GM12878 (cell line): ENCODE data around the gene FGB.

Source experiments
- CEBPB ChIP-seq, 2 experiments: fragments of 150-350 bp in 1 of 2; IDR thresholded peaks; 2 replicates each; pipeline ENCODE4 v1.6.1; 2012 to 2014; ENCODE audit warnings: low read depth in 2 of 2, low read length in 2 of 2, borderline replicate concordance in 1 of 2, inconsistent platforms in 1 of 2
- CHD2 ChIP-seq: IDR thresholded peaks from 2 replicates; pipeline ENCODE4 v1.6.1; 2011; ENCODE audit warnings: low read depth, low read length, improper control_type of control experiment, borderline replicate concordance
- CREB1 ChIP-seq: IDR thresholded peaks from 2 replicates; pipeline ENCODE4 v1.6.1; 2012; ENCODE audit warnings: low read depth, mild to moderate bottlenecking, inconsistent platforms
- EP300 ChIP-seq, 2 experiments: fragments of 150-350 bp in 1 of 2; IDR thresholded peaks; 2 replicates each; pipeline ENCODE4 v1.6.1; 2011 to 2012; ENCODE audit warnings: low read depth in 2 of 2, low read length in 2 of 2, borderline replicate concordance in 1 of 2, improper control_type of control experiment in 1 of 2, inconsistent platforms in 1 of 2; ENCODE audit not compliant: control insufficient read depth in 1 of 2
- ETV6 ChIP-seq, 2 experiments: fragments of 450-650 bp in 1 of 2; IDR thresholded peaks in 1 of 2; conservative IDR thresholded peaks in 1 of 2; 2 replicates each; pipeline ENCODE4 v1.6.1; 2014; ENCODE audit warnings: antibody characterized with exemption in 1 of 2, borderline replicate concordance in 1 of 2, low read depth in 1 of 2, mild to moderate bottlenecking in 1 of 2, moderate library complexity in 1 of 2
- FOXM1 ChIP-seq: IDR thresholded peaks from 2 replicates; pipeline ENCODE4 v1.6.1; 2012; ENCODE audit warnings: low read depth, mild to moderate bottlenecking, inconsistent platforms, low read length, moderate library complexity
- IKZF1 ChIP-seq: fragments of 450-650 bp; conservative IDR thresholded peaks from 2 replicates; pipeline ENCODE4 v1.6.1; 2017; ENCODE audit warnings: antibody characterized with exemption, mild to moderate bottlenecking
- POLR2AphosphoS5 ChIP-seq: IDR thresholded peaks from 2 replicates; pipeline ENCODE4 v1.6.1; 2011; ENCODE audit warnings: mild to moderate bottlenecking, low read length, inconsistent platforms
- TAF1 ChIP-seq: IDR thresholded peaks from 2 replicates; pipeline ENCODE4 v1.6.1; 2011; ENCODE audit warnings: mild to moderate bottlenecking, low read depth, low read length, borderline replicate concordance
- TCF7 ChIP-seq: IDR thresholded peaks from 2 replicates; pipeline ENCODE4 v1.6.1; 2014; ENCODE audit warnings: antibody characterized with exemption, borderline replicate concordance
- USF1 ChIP-seq: IDR thresholded peaks from 2 replicates; pipeline ENCODE4 v1.6.1; 2011; ENCODE audit warnings: borderline replicate concordance, low read depth, mild to moderate bottlenecking, moderate library complexity, mixed read lengths, low read length; ENCODE audit not compliant: insufficient read depth; ENCODE audit errors: extremely low read length
- ZNF274 ChIP-seq: IDR thresholded peaks from one replicate; pipeline ENCODE4 v1.8.0; 2011; ENCODE audit not compliant: insufficient read length, insufficient read depth
- TF ChIP-seq, protein P1 (sequence below), 3 experiments: IDR thresholded peaks in 2 of 3; conservative IDR thresholded peaks in 1 of 3; 2 replicates each; pipeline ENCODE4 v1.5.1; 2011; ENCODE audit warnings: low read depth in 3 of 3, low read length in 3 of 3, mild to moderate bottlenecking in 3 of 3, control low read depth in 2 of 3, moderate library complexity in 2 of 3, inconsistent platforms in 1 of 3, mixed read lengths in 1 of 3; ENCODE audit not compliant: control insufficient read depth in 2 of 3, insufficient read depth in 1 of 3; ENCODE audit errors: extremely low read depth in 1 of 3
- TF ChIP-seq, protein P2 (sequence below): IDR thresholded peaks from 2 replicates; pipeline ENCODE4 v1.6.1; 2011; ENCODE audit warnings: mild to moderate bottlenecking, low read depth, low read length, moderate library complexity; ENCODE audit not compliant: insufficient replicate concordance

DNA sequence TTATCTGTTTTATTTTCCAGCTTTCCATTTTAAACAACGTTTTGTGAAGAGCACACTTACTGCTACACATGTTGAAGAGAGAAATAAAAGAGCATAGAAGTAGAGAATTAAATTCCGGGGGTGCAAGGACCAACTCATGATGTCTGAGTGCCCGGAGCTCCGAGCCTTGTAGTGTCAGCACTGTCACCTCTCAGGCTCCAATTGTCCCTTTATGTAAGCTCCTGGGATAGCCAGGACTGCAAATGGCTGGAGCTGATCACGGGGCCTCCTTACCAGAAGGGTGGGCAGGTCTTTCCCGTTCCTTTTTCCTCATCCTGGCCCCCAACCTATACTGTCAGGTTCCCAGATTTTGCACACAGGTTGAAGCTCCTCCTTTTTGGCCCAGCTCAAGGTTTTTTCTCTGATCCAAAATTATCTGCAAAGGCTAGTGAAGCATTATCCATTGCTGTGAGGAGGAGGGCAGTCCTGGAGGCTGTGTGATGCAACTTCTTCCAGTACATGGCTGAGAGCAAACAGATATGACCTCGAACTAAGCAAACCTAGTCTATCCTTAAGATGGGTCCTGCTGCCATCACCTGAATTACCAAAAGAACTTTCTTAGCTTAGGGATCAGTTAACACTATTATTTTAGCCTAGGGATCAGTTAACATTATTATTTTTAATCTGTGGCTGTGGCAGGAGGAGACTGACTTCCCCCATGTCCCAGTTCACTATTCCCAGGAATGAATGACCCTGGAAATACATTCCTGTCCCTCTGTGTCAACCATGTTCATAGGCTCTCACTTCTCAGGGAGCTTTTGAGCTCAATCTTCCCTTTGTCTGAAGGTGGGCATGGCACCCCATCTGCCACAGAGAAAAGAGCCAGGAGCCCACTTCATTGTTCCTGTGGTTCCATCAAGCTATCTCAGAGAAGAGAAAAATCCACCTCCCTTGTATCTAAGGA is 49.9 kb downstream of the FGB start, which contains the start of gene FGG:
- no peak for TF ChIP-seq CREB1
- TF ChIP-seq POLR2AphosphoS5: no peak
- no peak for TF ChIP-seq ZNF274
- TF ChIP-seq, protein P1, sequence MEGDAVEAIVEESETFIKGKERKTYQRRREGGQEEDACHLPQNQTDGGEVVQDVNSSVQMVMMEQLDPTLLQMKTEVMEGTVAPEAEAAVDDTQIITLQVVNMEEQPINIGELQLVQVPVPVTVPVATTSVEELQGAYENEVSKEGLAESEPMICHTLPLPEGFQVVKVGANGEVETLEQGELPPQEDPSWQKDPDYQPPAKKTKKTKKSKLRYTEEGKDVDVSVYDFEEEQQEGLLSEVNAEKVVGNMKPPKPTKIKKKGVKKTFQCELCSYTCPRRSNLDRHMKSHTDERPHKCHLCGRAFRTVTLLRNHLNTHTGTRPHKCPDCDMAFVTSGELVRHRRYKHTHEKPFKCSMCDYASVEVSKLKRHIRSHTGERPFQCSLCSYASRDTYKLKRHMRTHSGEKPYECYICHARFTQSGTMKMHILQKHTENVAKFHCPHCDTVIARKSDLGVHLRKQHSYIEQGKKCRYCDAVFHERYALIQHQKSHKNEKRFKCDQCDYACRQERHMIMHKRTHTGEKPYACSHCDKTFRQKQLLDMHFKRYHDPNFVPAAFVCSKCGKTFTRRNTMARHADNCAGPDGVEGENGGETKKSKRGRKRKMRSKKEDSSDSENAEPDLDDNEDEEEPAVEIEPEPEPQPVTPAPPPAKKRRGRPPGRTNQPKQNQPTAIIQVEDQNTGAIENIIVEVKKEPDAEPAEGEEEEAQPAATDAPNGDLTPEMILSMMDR (IDR thresholded peaks at IDR 0.05 in 2 of 3, conservative IDR thresholded peaks at IDR 0.05 in 1 of 3; ENCODE audit: control insufficient read depth in 2 of 3, extremely low read depth in 1 of 3, insufficient read depth in 1 of 3, low read depth in 3 of 3, low read length in 3 of 3): no peak
- TF ChIP-seq TAF1: no peak
- TF ChIP-seq CEBPB (IDR thresholded peaks at IDR 0.05; ENCODE audit: borderline replicate concordance in 1 of 2, low read depth in 2 of 2, low read length in 2 of 2): no peak
- no peak for TF ChIP-seq USF1
- TF ChIP-seq CHD2: no peak
- TF ChIP-seq TCF7: no peak
- no peak for TF ChIP-seq ETV6 (conservative IDR thresholded peaks at IDR 0.05 in 1 of 2, IDR thresholded peaks at IDR 0.05 in 1 of 2; ENCODE audit: borderline replicate concordance in 1 of 2, low read depth in 1 of 2)
- TF ChIP-seq, protein P2, sequence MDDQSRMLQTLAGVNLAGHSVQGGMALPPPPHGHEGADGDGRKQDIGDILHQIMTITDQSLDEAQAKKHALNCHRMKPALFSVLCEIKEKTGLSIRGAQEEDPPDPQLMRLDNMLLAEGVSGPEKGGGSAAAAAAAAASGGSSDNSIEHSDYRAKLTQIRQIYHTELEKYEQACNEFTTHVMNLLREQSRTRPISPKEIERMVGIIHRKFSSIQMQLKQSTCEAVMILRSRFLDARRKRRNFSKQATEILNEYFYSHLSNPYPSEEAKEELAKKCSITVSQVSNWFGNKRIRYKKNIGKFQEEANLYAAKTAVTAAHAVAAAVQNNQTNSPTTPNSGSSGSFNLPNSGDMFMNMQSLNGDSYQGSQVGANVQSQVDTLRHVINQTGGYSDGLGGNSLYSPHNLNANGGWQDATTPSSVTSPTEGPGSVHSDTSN: no peak
- TF ChIP-seq EP300 (IDR thresholded peaks at IDR 0.05; ENCODE audit: borderline replicate concordance in 1 of 2, control insufficient read depth in 1 of 2, low read depth in 2 of 2, low read length in 2 of 2): no peak
- no peak for TF ChIP-seq IKZF1
- no peak for TF ChIP-seq FOXM1
